DOHH2 (cell line): Measurements from ENCODE around the gene PATJ.

ENCODE experiments used
- H3F3A ChIP-seq: fragments of 200-600 bp; sonication (generic), shearing (Covaris generic); 2 replicates; pipeline ENCODE4 v1.6.0; 2016; ENCODE audit warnings: antibody characterized with exemption, mild to moderate bottlenecking; ENCODE audit not compliant: control insufficient read depth, insufficient read depth
- H3K27ac ChIP-seq: fragments of 200-600 bp; sonication (generic); 2 replicates; pipeline ENCODE4 v1.5.1; 2014; ENCODE audit warnings: low read depth, mild to moderate bottlenecking, low read length, moderate library complexity
- H3K27me3 ChIP-seq: fragments of 200-600 bp; sonication (generic); 2 replicates; pipeline ENCODE4 v1.6.1; 2014; ENCODE audit warnings: mild to moderate bottlenecking, low read length, mixed read lengths; ENCODE audit not compliant: control insufficient read depth
- H3K36me3 ChIP-seq: fragments of 200-600 bp; sonication (generic); 2 replicates; pipeline ENCODE4 v1.6.1; 2014; ENCODE audit warnings: mild to moderate bottlenecking, low read length, moderate library complexity, mixed read lengths; ENCODE audit not compliant: control insufficient read depth
- H3K4me1 ChIP-seq: fragments of 200-600 bp; sonication (generic); 2 replicates; pipeline ENCODE4 v1.6.1; 2014; ENCODE audit warnings: mild to moderate bottlenecking, low read length, mixed read lengths; ENCODE audit not compliant: control insufficient read depth
- H3K4me2 ChIP-seq: fragments of 200-600 bp; sonication (generic); 2 replicates; pipeline ENCODE4 v1.6.0; 2014; ENCODE audit warnings: mild to moderate bottlenecking, low read length, moderate library complexity
- H3K4me3 ChIP-seq: fragments of 200-600 bp; sonication (generic); 2 replicates; pipeline ENCODE4 v1.5.1; 2014; ENCODE audit warnings: mild to moderate bottlenecking, low read length, mixed read lengths
- H3K79me2 ChIP-seq: fragments of 200-600 bp; sonication (generic); 2 replicates; pipeline ENCODE4 v1.6.1; 2014; ENCODE audit warnings: mild to moderate bottlenecking, low read length, mixed read lengths; ENCODE audit not compliant: control insufficient read depth
- H3K9me2 ChIP-seq: fragments of 200-600 bp; sonication (generic); replicated peaks from 2 replicates; pipeline ENCODE4 v1.6.1; 2014; ENCODE audit warnings: mild to moderate bottlenecking, low read length, mixed read lengths; ENCODE audit not compliant: control insufficient read depth
- H3K9me3 ChIP-seq: fragments of 200-600 bp; sonication (generic); 2 replicates; pipeline ENCODE4 v1.6.1; 2014; ENCODE audit warnings: antibody characterized with exemption, low read length, mixed read lengths; ENCODE audit not compliant: control insufficient read depth, insufficient read depth
- H4K20me1 ChIP-seq: fragments of 200-600 bp; sonication (generic); 2 replicates; pipeline ENCODE4 v1.6.0; 2014; ENCODE audit warnings: low read depth, mild to moderate bottlenecking, antibody characterized with exemption, low read length, moderate library complexity; ENCODE audit not compliant: control insufficient read depth, insufficient read depth
- CTCF ChIP-seq: fragments of 200-600 bp; sonication (generic); IDR thresholded peaks from one replicate; pipeline ENCODE4 v1.5.1; 2014; ENCODE audit warnings: antibody characterized with exemption, mild to moderate bottlenecking, low read depth, low read length; ENCODE audit not compliant: poor library complexity, severe bottlenecking
- EZH2phosphoT487 ChIP-seq: fragments of 200-600 bp; sonication (generic); IDR thresholded peaks from 2 replicates; pipeline ENCODE4 v1.6.1; 2017; ENCODE audit warnings: borderline replicate concordance, mild to moderate bottlenecking, antibody characterized with exemption, low read length, moderate library complexity, mixed read lengths

Gene PATJ

GRCh38 chr1:62057230-62057629 lies 314.9 kb downstream of the PATJ start:
- Histone ChIP-seq H3K27me3 (no peaks in the 10 kb centered on the region), H3K4me3 (no peak overlapping the region), H3K36me3 (no peaks in the 10 kb centered on the region), H3K27ac (no peak overlapping the region), H3K4me2 (no peak overlapping the region), H3K79me2 (no peaks in the 10 kb centered on the region), H3F3A (no peaks in the 10 kb centered on the region), H3K4me1 (no peaks in the 10 kb centered on the region), H3K9me2 (no peaks in the 10 kb centered on the region), H4K20me1 (no peaks in the 10 kb centered on the region), H3K9me3 (no peaks in the 10 kb centered on the region)
- no peak for TF ChIP-seq EZH2phosphoT487
- TF ChIP-seq CTCF: no peak

GRCh38 chr1:62057641-62058290 lies 315.5 kb downstream of the PATJ start:
- no peaks in the 10 kb centered on the region for H3K4me1 ChIP-seq
- TF ChIP-seq CTCF (no peak), EZH2phosphoT487 (no peak)
- no peaks in the 10 kb centered on the region for H3K79me2 ChIP-seq
- no peaks in the 10 kb centered on the region for H3K27me3 ChIP-seq
- H3K4me2 ChIP-seq: no peak overlapping the region
- H3K27ac ChIP-seq: no peak overlapping the region
- no peaks in the 10 kb centered on the region for H4K20me1 ChIP-seq
- H3K4me3 ChIP-seq: no peak overlapping the region
- no peaks in the 10 kb centered on the region for H3F3A ChIP-seq
- H3K36me3 ChIP-seq: no peaks in the 10 kb centered on the region
- no peaks in the 10 kb centered on the region for H3K9me2 ChIP-seq
- no peaks in the 10 kb centered on the region for H3K9me3 ChIP-seq

- no peaks in the 10 kb centered on the region for H3K4me1 ChIP-seq
- no peaks in the 10 kb centered on the region for H3K79me2 ChIP-seq
- no peak overlapping the region for H3K4me2 ChIP-seq
Measured at GRCh38 chr1:62058956-62059355, 316.7 kb downstream of the PATJ start.

More at GRCh38 chr1:62058956-62059355, 316.7 kb downstream of the PATJ start:
- no peak overlapping the region for H3K4me3 ChIP-seq
- no peaks in the 10 kb centered on the region for H3K9me2 ChIP-seq
- H3K27me3 ChIP-seq: no peaks in the 10 kb centered on the region
- H3K9me3 ChIP-seq: no peaks in the 10 kb centered on the region
- no peaks in the 10 kb centered on the region for H3F3A ChIP-seq
- TF ChIP-seq CTCF: no peak
- no peak for TF ChIP-seq EZH2phosphoT487
- no peaks in the 10 kb centered on the region for H4K20me1 ChIP-seq
- no peaks in the 10 kb centered on the region for H3K36me3 ChIP-seq
- H3K27ac ChIP-seq: no peak overlapping the region
